Left renal pelvis (tissue), 4 donors: ENCODE data around the gene NTHL1. TPM values are rescaled to one million over a fixed set of nuclear protein-coding genes. Genes with fewer than 3 reads are reported as not detected.
A peak's percentile ranks its signal among the peaks of the same experiment; 100 is the strongest.

Source experiments
- DNase-seq, 4 donors: peaks; one replicate each; pipeline ENCODE4 v3.0.0-alpha.2; 2013; ENCODE audit warnings: low read depth in 4 of 4, low spot score in 3 of 4
- polyA plus RNA-seq, 4 donors: library from polyadenylated mRNA; unstranded; fragments of 120-200 nt; gene quantifications; one replicate each; pipeline ENCODE4 v1.2.1, GENCODE V29; 2013; ENCODE audit not compliant: insufficient read length in 4 of 4

The NTHL1 gene
- polyA plus RNA-seq, 4 donors = 15.8 to 27.1 (median 17.5) TPM

- no peak for DNase-seq
Observed at GRCh38 chr16:2084895-2085625, 37.4 kb upstream of the NTHL1 start.

GRCh38 chr16:2083876-2084780, 36.5 kb upstream of the NTHL1 start:
- no peak for DNase-seq

- DNase-seq = no peak
Observed at GRCh38 chr16:2083409-2083808, 35.8 kb upstream of the NTHL1 start.

- DNase-seq = peak in 2 of 4 donors; percentile 57 to 62
Observed at GRCh38 chr16:2082983-2083364, 35.3 kb upstream of the NTHL1 start.

GRCh38 chr16:2082171-2082982, 34.7 kb upstream of the NTHL1 start:
- peak; percentile 54 to 73 (median 66) for DNase-seq

- no peak for DNase-seq
Observed at GRCh38 chr16:2081201-2082084, 33.8 kb upstream of the NTHL1 start.

GRCh38 chr16:2079991-2080390, 32.4 kb upstream of the NTHL1 start:
- no peak for DNase-seq

- no peak for DNase-seq
Observed at GRCh38 chr16:2079311-2079800, 31.7 kb upstream of the NTHL1 start.

- no peak for DNase-seq
Observed at GRCh38 chr16:2078691-2079090, 31.1 kb upstream of the NTHL1 start.

GRCh38 chr16:2078096-2078495, 30.5 kb upstream of the NTHL1 start:
- no peak for DNase-seq

- DNase-seq = no peak
Observed at GRCh38 chr16:2077696-2078095, 30.1 kb upstream of the NTHL1 start.

- no peak for DNase-seq
Observed at GRCh38 chr16:2077016-2077415, 29.4 kb upstream of the NTHL1 start.

- DNase-seq = no peak
Observed at GRCh38 chr16:2076072-2076865, 28.6 kb upstream of the NTHL1 start.

GRCh38 chr16:2075631-2076030, 28.0 kb upstream of the NTHL1 start:
- no peak for DNase-seq

GRCh38 chr16:2074071-2074470, 26.4 kb upstream of the NTHL1 start:
- DNase-seq = no peak

- DNase-seq = no peak
Observed at GRCh38 chr16:2072926-2073325, 25.3 kb upstream of the NTHL1 start.

GRCh38 chr16:2071454-2072202, 24.0 kb upstream of the NTHL1 start:
- DNase-seq = no peak
